Colonic mucosa (tissue), 4 donors: ENCODE data around the gene DBI. TPM values are rescaled to one million over a fixed set of nuclear protein-coding genes. Genes with fewer than 3 reads are reported as not detected.

Source experiments
- DNase-seq: peaks from one replicate; pipeline ENCODE4 v3.0.0-alpha.2; 2020
- H3K27ac ChIP-seq: fragments of 200-600 bp; one replicate; pipeline ENCODE4 v1.8.0; 2021
- H3K27me3 ChIP-seq: fragments of 200-600 bp; one replicate; pipeline ENCODE4 v1.8.0; 2021
- H3K36me3 ChIP-seq: fragments of 200-600 bp; one replicate; pipeline ENCODE4 v1.8.0; 2021
- H3K4me1 ChIP-seq: fragments of 200-600 bp; one replicate; pipeline ENCODE4 v1.8.0; 2021; ENCODE audit warnings: mild to moderate bottlenecking
- H3K4me3 ChIP-seq: fragments of 200-600 bp; one replicate; pipeline ENCODE4 v1.8.0; 2021
- H3K9ac ChIP-seq, 2 donors: one replicate each; pipeline ENCODE4 v1.7.0; 2013; ENCODE audit warnings: control low read depth in 2 of 2, low read depth in 2 of 2, low read length in 2 of 2
- H3K9me3 ChIP-seq: fragments of 200-600 bp; one replicate; pipeline ENCODE4 v1.8.0; 2021
- intact Hi-C: fragments of 100-400 bp; cut with DNase I; formaldehyde crosslinking; loops from one replicate; pipeline ENCODE4 v1.14.1; 2022
- total RNA-seq, 2 donors: library from RNA; stranded (reverse); fragmentation: NEBNext Ultra II Directional in 1 of 2; extraction: Animal tissue kit (Norgen Biotek cat#: 25700) in 1 of 2; gene quantifications; one replicate each; pipeline ENCODE4 v1.2.1, GENCODE V29; 2021
- TF ChIP-seq, protein P1 (sequence below): fragments of 200-600 bp; IDR thresholded peaks from one replicate; pipeline ENCODE4 v1.8.0; 2022; ENCODE audit warnings: antibody characterized with exemption, mild to moderate bottlenecking
- donor health status: healthy.
- donor health status: DM: no; HTN: no; CAD: no.
- donor health status: DM: no; HTN: no; CAD: no.

The DBI gene
- total RNA-seq, 2 donors from 2014 or later = 275 to 291 TPM

DNA sequence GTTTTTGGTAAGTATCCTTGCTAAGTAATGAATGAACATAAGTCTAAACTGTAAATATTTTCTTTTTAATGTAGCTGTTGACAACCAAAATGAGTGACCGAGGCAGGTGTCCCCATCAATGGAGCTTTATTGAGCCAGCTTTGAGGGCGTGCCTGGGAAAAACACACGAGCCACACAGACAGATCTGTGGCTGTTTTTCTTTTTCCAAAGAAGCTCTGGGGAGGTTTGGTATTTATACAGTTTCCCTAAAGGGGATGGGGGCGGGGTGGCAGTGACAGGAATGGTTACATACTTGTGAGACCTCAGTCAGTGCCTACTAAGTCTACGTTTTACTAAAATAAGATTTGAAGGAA, 11.2 kb downstream of the DBI start:
- no peaks in the 10 kb centered on the region for H3K36me3 ChIP-seq
- H3K27ac ChIP-seq = no peak overlapping the region
- no peak overlapping the region for H3K4me3 ChIP-seq
- no peak for DNase-seq
- H3K9ac ChIP-seq = no peak overlapping the region
- no peaks in the 10 kb centered on the region for H3K4me1 ChIP-seq
- TF ChIP-seq, protein P1, sequence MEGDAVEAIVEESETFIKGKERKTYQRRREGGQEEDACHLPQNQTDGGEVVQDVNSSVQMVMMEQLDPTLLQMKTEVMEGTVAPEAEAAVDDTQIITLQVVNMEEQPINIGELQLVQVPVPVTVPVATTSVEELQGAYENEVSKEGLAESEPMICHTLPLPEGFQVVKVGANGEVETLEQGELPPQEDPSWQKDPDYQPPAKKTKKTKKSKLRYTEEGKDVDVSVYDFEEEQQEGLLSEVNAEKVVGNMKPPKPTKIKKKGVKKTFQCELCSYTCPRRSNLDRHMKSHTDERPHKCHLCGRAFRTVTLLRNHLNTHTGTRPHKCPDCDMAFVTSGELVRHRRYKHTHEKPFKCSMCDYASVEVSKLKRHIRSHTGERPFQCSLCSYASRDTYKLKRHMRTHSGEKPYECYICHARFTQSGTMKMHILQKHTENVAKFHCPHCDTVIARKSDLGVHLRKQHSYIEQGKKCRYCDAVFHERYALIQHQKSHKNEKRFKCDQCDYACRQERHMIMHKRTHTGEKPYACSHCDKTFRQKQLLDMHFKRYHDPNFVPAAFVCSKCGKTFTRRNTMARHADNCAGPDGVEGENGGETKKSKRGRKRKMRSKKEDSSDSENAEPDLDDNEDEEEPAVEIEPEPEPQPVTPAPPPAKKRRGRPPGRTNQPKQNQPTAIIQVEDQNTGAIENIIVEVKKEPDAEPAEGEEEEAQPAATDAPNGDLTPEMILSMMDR = no peak
- no peaks in the 10 kb centered on the region for H3K27me3 ChIP-seq
- H3K9me3 ChIP-seq = no peaks in the 10 kb centered on the region
- intact Hi-C loops = no loop called here

DNA sequence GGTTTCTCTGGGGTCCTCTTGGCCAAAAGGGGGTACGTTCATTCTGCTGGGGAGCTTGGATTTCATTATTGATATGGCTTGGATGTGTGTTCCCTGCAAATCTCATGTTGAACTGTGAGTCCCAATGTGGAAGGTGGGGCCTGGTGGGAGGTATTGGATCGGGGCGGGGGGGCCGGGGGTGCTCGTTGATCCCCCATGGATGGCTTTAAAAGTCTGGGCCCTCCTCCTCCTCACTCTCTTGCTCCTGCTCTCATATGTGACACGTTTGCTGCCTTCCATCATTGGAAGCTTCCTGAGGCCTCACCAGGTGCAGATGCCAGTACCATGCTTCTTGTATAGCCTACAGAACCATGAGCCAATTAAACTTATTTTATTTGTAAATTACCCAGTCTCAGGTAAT, 11.8 kb downstream of the DBI start:
- H3K27ac ChIP-seq = no peak overlapping the region
- H3K36me3 ChIP-seq = no peaks in the 10 kb centered on the region
- no peak overlapping the region for H3K9ac ChIP-seq
- no peaks in the 10 kb centered on the region for H3K27me3 ChIP-seq
- H3K4me1 ChIP-seq = no peaks in the 10 kb centered on the region
- H3K9me3 ChIP-seq = no peaks in the 10 kb centered on the region
- no peak overlapping the region for H3K4me3 ChIP-seq
- DNase-seq = no peak
- intact Hi-C loops = no loop called here
- TF ChIP-seq, protein P1 = no peak

DNA sequence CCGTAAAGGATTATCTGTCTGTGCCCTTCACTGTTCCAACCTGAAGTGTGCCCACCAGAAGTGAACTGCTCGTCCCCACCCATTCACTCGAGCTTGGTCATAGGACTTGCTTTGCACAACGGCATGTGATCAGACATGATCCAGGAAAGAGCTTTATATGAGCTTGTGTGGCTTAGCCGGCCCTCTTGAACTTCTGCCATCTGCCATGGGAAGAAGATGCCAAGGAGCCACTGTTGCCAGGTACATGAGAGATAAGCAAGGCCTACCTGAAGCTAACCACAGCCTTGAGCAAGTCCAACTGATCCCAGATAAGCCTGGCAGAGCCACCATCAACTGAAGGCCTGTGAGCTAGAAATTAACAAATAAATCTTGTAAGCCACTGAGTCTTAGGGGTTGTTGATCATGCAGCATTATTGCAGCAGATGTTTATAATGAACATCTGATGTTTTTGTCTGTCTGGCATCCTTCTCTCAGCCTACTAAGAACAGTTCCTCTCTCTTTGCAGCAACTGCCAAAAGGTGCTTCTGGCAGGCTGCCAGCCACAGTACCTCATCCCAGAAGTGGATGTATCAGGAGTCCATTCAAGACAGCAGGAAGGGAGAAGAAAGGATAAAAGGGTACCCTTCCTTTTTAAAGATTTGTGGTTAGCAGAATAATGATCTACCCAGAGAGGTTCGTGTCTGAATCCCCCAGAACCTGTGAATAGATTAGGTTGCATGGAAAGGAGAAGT, 16.8 kb downstream of the DBI start:
- TF ChIP-seq, protein P1 = no peak
- H3K36me3 ChIP-seq = no peaks in the 10 kb centered on the region
- no peaks in the 10 kb centered on the region for H3K4me1 ChIP-seq
- H3K9me3 ChIP-seq = no peaks in the 10 kb centered on the region
- H3K27me3 ChIP-seq = no peaks in the 10 kb centered on the region
- DNase-seq = peak; percentile 25
- H3K4me3 ChIP-seq = no peak overlapping the region
- intact Hi-C loops = no loop called here
- H3K9ac ChIP-seq = no peak overlapping the region
- no peak overlapping the region for H3K27ac ChIP-seq

DNA sequence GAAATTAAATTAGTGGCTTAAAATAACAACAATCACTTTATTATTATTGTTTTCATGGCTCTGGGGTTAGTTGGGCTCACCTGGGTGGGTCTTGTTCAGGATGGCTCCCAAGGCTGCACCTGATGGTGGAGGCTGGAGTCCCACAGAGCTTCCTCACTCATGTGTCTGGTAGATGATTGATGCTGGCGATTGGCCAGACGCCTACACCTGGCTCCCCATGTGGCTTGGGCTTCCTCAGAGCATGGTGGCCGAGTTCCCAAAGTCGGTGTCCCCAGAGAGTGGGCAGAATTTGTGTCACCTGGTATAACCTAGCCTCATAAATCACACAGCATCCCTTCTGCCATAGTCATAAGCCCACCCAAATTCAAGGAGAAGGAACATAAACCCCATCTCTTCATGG, 18.2 kb downstream of the DBI start:
- no peak overlapping the region for H3K9ac ChIP-seq
- DNase-seq = no peak
- TF ChIP-seq, protein P1 = no peak
- H3K4me1 ChIP-seq = no peaks in the 10 kb centered on the region
- H3K36me3 ChIP-seq = no peaks in the 10 kb centered on the region
- no peak overlapping the region for H3K4me3 ChIP-seq
- intact Hi-C loops = no loop called here
- H3K9me3 ChIP-seq = no peaks in the 10 kb centered on the region
- H3K27ac ChIP-seq = no peak overlapping the region
- H3K27me3 ChIP-seq = no peaks in the 10 kb centered on the region

DNA sequence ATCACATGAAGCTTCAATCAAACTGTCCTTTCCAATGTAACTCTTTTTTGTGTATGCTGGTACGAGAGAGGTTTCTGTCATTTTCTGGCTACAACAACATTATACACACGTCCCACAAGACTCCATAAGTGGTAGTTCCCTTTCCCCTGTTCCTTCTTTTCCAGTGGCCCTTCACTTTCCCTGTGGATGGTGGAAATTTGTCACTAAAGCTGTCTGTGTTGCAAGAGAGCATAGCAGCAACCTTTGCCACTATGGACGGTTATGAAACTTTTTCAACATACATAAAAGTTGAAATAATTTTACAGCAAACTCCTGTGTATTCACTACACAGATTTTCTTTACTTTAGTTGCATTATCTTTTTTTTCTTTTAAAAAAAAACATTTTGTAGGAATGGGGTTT, 18.7 kb downstream of the DBI start:
- H3K9me3 ChIP-seq = no peaks in the 10 kb centered on the region
- H3K9ac ChIP-seq = no peak overlapping the region
- H3K36me3 ChIP-seq = no peaks in the 10 kb centered on the region
- H3K27me3 ChIP-seq = no peaks in the 10 kb centered on the region
- no peaks in the 10 kb centered on the region for H3K4me1 ChIP-seq
- TF ChIP-seq, protein P1 = no peak
- no peak overlapping the region for H3K27ac ChIP-seq
- no peak overlapping the region for H3K4me3 ChIP-seq
- intact Hi-C loops = no loop called here
- DNase-seq = no peak
